GM12891 (cell line): ENCODE measurements around the gene CFAP45.

Source experiments
- POLR2A ChIP-seq: IDR thresholded peaks from 2 replicates; pipeline ENCODE4 v1.6.1; 2011; ENCODE audit warnings: low read depth, low read length, control low read depth
- POLR2AphosphoS5 ChIP-seq: IDR thresholded peaks from 2 replicates; pipeline ENCODE4 v1.6.1; 2011; ENCODE audit warnings: low read depth, low read length, control low read depth

- TF ChIP-seq POLR2AphosphoS5 = no peak
- TF ChIP-seq POLR2A = no peak
Measured at GRCh38 chr1:159911326-159912070, 11.5 kb upstream of the CFAP45 start.
